SK-N-SH treated with all-trans-retinoic acid at 6 μM for 48 hours (cell line): Measurements from ENCODE around the gene SLC2A13.
"Not testable (repeated sequence)": the region's sequence is repeated elsewhere in the genome, so short reads cannot be mapped to it uniquely, and the experiment has no call there.

ENCODE experiments used
- ATAC-seq: fragments of 200-7000 bp; cut with Tn5 transposase; 3 replicates; pipeline ENCODE4 v1.9.1; 2020; ENCODE audit warnings: mild to moderate bottlenecking, moderate library complexity
- ARNTL ChIP-seq: fragments of 450-650 bp; formaldehyde crosslinking; IDR thresholded peaks from 2 replicates; pipeline ENCODE4 v1.5.0; 2020; ENCODE audit warnings: low read depth, mild to moderate bottlenecking, moderate library complexity, borderline replicate concordance
- BACH2 ChIP-seq: fragments of 250-450 bp; sonication (Bioruptor Pico); IDR thresholded peaks from 2 replicates; pipeline ENCODE4 v1.9.0; 2021; ENCODE audit warnings: mild to moderate bottlenecking, borderline replicate concordance
- CSDC2 ChIP-seq: fragments of 250-450 bp; sonication (Bioruptor Pico); IDR thresholded peaks from 2 replicates; pipeline ENCODE4 v1.5.0; 2020; ENCODE audit warnings: mild to moderate bottlenecking, moderate library complexity
- GLIS3 ChIP-seq: fragments of 250-450 bp; sonication (Bioruptor Pico); IDR thresholded peaks from 2 replicates; pipeline ENCODE4 v1.5.0; 2020; ENCODE audit warnings: mild to moderate bottlenecking, moderate library complexity
- OSR1 ChIP-seq: fragments of 250-450 bp; sonication (Bioruptor Pico); IDR thresholded peaks from 2 replicates; pipeline ENCODE4 v1.8.0; 2022; ENCODE audit warnings: moderate library complexity, mild to moderate bottlenecking, inconsistent platforms
- PPARA ChIP-seq: fragments of 250-450 bp; sonication (Bioruptor Pico); IDR thresholded peaks from 2 replicates; pipeline ENCODE4 v1.5.0; 2020; ENCODE audit warnings: mild to moderate bottlenecking, borderline replicate concordance
- RARB ChIP-seq: fragments of 250-450 bp; sonication (Bioruptor Pico); IDR thresholded peaks from 2 replicates; pipeline ENCODE4 v1.8.0; 2021; ENCODE audit warnings: mild to moderate bottlenecking, moderate library complexity
- SNAI2 ChIP-seq: fragments of 250-450 bp; sonication (Bioruptor Pico); IDR thresholded peaks from 2 replicates; pipeline ENCODE4 v1.5.0; 2020; ENCODE audit warnings: mild to moderate bottlenecking, moderate library complexity
- TCF4 ChIP-seq: fragments of 250-450 bp; sonication (Bioruptor Pico); IDR thresholded peaks from 2 replicates; pipeline ENCODE4 v1.8.0; 2021; ENCODE audit warnings: mild to moderate bottlenecking, moderate library complexity, borderline replicate concordance
- TOX ChIP-seq: fragments of 250-450 bp; sonication (Bioruptor Pico); IDR thresholded peaks from 2 replicates; pipeline ENCODE4 v1.8.0; 2021; ENCODE audit warnings: mild to moderate bottlenecking, moderate library complexity, borderline replicate concordance
- ZFP3 ChIP-seq: fragments of 250-450 bp; sonication (Bioruptor Pico); IDR thresholded peaks from 2 replicates; pipeline ENCODE4 v1.5.0; 2020; ENCODE audit warnings: mild to moderate bottlenecking, moderate library complexity
- ZFP30 ChIP-seq: fragments of 450-650 bp; formaldehyde crosslinking; IDR thresholded peaks from 2 replicates; pipeline ENCODE4 v1.5.0; 2022; ENCODE audit warnings: mild to moderate bottlenecking, moderate library complexity
- ZNF565 ChIP-seq: fragments of 450-650 bp; formaldehyde crosslinking; conservative IDR thresholded peaks from 2 replicates; pipeline ENCODE4 v1.5.0; 2020; ENCODE audit warnings: low read depth, mild to moderate bottlenecking, moderate library complexity
- ZNF70 ChIP-seq: fragments of 450-650 bp; formaldehyde crosslinking; IDR thresholded peaks from 2 replicates; pipeline ENCODE4 v1.5.0; 2020; ENCODE audit warnings: mild to moderate bottlenecking, moderate library complexity
- ZNF8 ChIP-seq: fragments of 450-650 bp; formaldehyde crosslinking; IDR thresholded peaks from 2 replicates; pipeline ENCODE4 v1.5.0; 2020; ENCODE audit warnings: mild to moderate bottlenecking, moderate library complexity
- TF ChIP-seq, protein P1 (sequence below): fragments of 250-450 bp; sonication (Bioruptor Pico); IDR thresholded peaks from 2 replicates; pipeline ENCODE4 v1.8.0; 2020; ENCODE audit warnings: mild to moderate bottlenecking, moderate library complexity, borderline replicate concordance
- TF ChIP-seq, protein P2 (sequence below): fragments of 250-450 bp; sonication (Bioruptor Pico); IDR thresholded peaks from 2 replicates; pipeline ENCODE4 v1.5.1; 2020; ENCODE audit warnings: low read depth, mild to moderate bottlenecking, moderate library complexity
- TF ChIP-seq, protein P3 (sequence below): fragments of 250-450 bp; sonication (Bioruptor Pico); IDR thresholded peaks from 2 replicates; pipeline ENCODE4 v1.5.1; 2021; ENCODE audit warnings: mild to moderate bottlenecking, moderate library complexity
- TF ChIP-seq, protein P4 (sequence below): fragments of 250-450 bp; sonication (Bioruptor Pico); IDR thresholded peaks from 2 replicates; pipeline ENCODE4 v1.5.0; 2020; ENCODE audit warnings: mild to moderate bottlenecking, moderate library complexity
- TF ChIP-seq, protein P5 (sequence below): fragments of 250-450 bp; sonication (Bioruptor Pico); IDR thresholded peaks from 2 replicates; pipeline ENCODE4 v1.8.0; 2021; ENCODE audit warnings: low read depth, mild to moderate bottlenecking, moderate library complexity, borderline replicate concordance

The SLC2A13 gene

DNA sequence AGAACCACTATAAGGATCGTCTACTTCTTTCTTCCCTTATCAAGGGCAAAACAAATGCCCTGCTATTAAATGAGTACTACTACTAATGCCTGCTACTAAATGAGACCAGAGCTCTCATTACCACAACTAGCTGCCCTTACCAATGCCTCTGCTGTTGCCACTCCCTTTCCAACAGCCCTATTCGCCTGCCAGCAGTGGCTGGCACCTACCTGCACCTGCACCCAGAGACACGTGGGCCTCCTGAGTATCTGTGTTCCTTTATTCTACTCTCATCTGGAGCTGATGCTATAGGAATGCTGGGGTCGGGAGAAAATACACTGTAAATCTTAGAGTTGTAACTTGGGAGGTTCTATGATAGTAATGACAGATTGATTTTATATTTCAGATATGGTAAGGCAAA, 174.7 kb downstream of the SLC2A13 start:
- TF ChIP-seq RARB (no peak), ZNF70 (no peak), SNAI2 (CRISPR knock-in tag) (no peak), OSR1 (CRISPR knock-in tag) (no peak), ZNF8 (CRISPR knock-in tag) (no peak), PPARA (no peak), TCF4 (no peak), BACH2 (CRISPR knock-in tag) (no peak)
- TF ChIP-seq, protein P1, sequence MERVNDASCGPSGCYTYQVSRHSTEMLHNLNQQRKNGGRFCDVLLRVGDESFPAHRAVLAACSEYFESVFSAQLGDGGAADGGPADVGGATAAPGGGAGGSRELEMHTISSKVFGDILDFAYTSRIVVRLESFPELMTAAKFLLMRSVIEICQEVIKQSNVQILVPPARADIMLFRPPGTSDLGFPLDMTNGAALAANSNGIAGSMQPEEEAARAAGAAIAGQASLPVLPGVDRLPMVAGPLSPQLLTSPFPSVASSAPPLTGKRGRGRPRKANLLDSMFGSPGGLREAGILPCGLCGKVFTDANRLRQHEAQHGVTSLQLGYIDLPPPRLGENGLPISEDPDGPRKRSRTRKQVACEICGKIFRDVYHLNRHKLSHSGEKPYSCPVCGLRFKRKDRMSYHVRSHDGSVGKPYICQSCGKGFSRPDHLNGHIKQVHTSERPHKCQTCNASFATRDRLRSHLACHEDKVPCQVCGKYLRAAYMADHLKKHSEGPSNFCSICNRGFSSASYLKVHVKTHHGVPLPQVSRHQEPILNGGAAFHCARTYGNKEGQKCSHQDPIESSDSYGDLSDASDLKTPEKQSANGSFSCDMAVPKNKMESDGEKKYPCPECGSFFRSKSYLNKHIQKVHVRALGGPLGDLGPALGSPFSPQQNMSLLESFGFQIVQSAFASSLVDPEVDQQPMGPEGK (CRISPR knock-in tag): no peak
- TF ChIP-seq, protein P2, sequence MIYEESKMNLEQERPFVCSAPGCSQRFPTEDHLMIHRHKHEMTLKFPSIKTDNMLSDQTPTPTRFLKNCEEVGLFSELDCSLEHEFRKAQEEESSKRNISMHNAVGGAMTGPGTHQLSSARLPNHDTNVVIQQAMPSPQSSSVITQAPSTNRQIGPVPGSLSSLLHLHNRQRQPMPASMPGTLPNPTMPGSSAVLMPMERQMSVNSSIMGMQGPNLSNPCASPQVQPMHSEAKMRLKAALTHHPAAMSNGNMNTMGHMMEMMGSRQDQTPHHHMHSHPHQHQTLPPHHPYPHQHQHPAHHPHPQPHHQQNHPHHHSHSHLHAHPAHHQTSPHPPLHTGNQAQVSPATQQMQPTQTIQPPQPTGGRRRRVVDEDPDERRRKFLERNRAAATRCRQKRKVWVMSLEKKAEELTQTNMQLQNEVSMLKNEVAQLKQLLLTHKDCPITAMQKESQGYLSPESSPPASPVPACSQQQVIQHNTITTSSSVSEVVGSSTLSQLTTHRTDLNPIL (CRISPR knock-in tag): no peak
- no peak for ATAC-seq

DNA sequence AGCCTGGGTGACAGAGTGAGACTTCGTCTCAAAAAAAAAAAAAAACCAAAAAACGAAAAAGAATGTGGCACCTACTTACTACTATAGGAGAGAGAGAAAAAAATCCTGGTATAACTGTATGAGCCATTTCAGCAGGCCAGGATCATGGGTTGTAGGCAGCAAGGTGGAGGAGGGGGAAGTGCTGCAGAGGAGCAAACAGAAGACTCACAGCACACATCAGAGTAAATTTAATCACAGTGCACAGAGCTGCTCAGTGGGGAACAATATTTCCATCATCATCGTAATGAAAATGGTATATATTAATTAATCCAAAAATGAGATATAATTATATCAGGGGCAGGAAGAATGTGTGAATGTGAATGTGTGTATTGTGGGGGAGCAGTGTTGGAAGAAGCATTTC, 175.8 kb downstream of the SLC2A13 start:
- no peak for ATAC-seq
- TF ChIP-seq, protein P1 (CRISPR knock-in tag): no peak
- TF ChIP-seq, protein P2 (CRISPR knock-in tag): no peak
- TF ChIP-seq ARNTL: no peak

DNA sequence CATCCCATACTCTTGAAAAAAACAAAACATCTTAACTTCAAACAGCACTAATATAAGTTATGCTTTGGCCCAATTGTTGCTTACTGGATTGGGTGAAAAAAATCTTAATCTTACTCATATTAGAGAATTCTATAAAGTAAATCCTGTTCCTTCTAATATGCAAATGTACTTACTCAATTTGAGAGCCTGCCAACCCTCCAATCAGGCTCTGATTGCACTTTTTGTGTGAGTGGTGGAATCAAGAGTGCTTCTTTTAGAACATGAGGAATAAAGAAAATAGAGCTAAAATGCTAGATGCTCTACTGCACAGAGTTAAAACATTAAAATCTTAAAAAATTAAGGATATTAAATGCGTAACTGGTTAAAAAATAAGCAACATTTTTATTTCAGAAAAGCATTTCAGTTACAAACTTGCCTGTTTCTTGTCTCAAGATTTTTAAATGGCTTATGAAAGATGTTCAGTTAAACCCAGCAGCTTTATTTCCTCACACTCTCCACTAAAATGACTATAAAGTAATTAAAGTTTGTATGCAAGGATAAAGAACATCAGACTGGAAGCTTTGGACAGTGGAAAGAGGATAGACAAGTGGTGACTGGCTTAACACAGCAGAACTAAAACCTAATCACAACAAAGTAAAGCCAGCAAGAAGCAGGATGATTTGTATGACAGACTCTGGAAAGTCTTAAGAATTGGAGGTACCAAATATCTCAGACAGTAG, 177.5 kb downstream of the SLC2A13 start:
- no peak for ATAC-seq
- TF ChIP-seq, protein P1 (CRISPR knock-in tag): no peak
- TF ChIP-seq GLIS3 (CRISPR knock-in tag) (no peak), PPARA (no peak), ZNF565 (no peak), CSDC2 (CRISPR knock-in tag) (no peak), ZFP3 (CRISPR knock-in tag) (no peak), ARNTL (no peak)
- TF ChIP-seq, protein P3, sequence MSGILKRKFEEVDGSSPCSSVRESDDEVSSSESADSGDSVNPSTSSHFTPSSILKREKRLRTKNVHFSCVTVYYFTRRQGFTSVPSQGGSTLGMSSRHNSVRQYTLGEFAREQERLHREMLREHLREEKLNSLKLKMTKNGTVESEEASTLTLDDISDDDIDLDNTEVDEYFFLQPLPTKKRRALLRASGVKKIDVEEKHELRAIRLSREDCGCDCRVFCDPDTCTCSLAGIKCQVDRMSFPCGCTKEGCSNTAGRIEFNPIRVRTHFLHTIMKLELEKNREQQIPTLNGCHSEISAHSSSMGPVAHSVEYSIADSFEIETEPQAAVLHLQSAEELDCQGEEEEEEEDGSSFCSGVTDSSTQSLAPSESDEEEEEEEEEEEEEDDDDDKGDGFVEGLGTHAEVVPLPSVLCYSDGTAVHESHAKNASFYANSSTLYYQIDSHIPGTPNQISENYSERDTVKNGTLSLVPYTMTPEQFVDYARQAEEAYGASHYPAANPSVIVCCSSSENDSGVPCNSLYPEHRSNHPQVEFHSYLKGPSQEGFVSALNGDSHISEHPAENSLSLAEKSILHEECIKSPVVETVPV (CRISPR knock-in tag): no peak
- TF ChIP-seq, all 23 proteins: peak for 0

DNA sequence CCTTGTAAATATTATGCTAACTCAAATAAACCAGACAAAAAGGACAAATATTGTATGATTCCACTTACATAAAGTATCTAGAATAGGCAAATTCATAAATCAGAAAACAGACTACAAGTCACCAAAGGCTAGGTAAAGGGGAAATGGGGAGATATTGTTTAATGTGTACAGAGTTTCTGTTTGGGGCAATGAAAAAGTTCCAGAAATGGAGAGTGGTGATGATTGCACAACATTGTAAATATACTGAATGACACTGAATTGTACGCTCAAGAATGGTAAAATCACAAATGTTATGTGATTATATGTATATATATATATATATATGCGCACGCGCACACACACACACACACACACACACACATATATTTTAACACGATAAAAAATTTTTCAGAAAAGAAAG, 182.5 kb downstream of the SLC2A13 start:
- no peak for ATAC-seq
- TF ChIP-seq, protein P4, sequence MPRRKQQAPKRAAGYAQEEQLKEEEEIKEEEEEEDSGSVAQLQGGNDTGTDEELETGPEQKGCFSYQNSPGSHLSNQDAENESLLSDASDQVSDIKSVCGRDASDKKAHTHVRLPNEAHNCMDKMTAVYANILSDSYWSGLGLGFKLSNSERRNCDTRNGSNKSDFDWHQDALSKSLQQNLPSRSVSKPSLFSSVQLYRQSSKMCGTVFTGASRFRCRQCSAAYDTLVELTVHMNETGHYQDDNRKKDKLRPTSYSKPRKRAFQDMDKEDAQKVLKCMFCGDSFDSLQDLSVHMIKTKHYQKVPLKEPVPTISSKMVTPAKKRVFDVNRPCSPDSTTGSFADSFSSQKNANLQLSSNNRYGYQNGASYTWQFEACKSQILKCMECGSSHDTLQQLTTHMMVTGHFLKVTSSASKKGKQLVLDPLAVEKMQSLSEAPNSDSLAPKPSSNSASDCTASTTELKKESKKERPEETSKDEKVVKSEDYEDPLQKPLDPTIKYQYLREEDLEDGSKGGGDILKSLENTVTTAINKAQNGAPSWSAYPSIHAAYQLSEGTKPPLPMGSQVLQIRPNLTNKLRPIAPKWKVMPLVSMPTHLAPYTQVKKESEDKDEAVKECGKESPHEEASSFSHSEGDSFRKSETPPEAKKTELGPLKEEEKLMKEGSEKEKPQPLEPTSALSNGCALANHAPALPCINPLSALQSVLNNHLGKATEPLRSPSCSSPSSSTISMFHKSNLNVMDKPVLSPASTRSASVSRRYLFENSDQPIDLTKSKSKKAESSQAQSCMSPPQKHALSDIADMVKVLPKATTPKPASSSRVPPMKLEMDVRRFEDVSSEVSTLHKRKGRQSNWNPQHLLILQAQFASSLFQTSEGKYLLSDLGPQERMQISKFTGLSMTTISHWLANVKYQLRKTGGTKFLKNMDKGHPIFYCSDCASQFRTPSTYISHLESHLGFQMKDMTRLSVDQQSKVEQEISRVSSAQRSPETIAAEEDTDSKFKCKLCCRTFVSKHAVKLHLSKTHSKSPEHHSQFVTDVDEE (CRISPR knock-in tag): no peak
- TF ChIP-seq ZNF565 (no peak), ZNF70 (no peak), TOX (CRISPR knock-in tag) (no peak), ZFP30 (CRISPR knock-in tag) (no peak)
- TF ChIP-seq, protein P5, sequence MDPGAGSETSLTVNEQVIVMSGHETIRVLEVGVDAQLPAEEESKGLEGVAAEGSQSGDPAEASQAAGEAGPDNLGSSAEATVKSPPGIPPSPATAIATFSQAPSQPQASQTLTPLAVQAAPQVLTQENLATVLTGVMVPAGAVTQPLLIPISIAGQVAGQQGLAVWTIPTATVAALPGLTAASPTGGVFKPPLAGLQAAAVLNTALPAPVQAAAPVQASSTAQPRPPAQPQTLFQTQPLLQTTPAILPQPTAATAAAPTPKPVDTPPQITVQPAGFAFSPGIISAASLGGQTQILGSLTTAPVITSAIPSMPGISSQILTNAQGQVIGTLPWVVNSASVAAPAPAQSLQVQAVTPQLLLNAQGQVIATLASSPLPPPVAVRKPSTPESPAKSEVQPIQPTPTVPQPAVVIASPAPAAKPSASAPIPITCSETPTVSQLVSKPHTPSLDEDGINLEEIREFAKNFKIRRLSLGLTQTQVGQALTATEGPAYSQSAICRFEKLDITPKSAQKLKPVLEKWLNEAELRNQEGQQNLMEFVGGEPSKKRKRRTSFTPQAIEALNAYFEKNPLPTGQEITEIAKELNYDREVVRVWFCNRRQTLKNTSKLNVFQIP (CRISPR knock-in tag): no peak
- TF ChIP-seq, all 23 proteins: peak for 0

DNA sequence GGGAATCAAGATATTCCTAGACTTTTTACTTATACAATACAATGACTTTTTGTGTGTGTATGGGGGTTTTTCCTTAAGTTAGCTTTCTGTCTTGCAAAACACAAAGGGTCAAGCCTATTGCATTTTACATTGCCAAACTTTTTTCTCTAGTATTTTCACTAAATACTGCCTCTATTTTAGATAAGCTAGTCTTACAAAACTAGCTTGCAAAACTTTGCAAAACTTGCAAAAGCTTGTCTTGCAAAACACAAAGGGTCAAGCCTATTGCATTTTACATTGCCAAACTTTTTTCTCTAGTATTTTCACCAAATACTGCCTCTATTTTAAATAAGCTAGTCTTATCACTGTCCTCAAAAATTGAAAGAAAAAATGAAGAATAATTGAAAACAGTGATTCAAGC, 183.3 kb downstream of the SLC2A13 start:
- not testable (repeated sequence) for ATAC-seq
